ENCODE data around the gene SPOCK1.

SPOCK1 gene

DNA sequence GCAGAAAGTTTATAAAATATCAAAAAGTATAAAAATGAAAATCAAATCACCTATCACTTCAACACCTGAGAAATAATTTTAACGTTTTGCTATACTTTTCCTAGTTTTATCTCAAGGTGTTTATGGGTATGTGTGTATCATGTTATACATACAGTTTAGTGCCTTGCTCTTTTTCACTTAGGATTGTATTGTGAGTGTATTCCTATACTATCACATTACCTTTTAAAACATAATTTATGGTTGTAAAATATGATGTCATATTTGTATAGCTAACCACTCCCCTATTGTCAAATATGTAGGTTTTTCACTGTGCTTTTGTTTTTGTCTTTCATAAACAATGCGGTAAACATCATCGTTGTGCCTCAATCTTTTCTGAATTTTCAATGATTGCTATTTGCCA lies 479.9 kb downstream of the SPOCK1 start:
- Mint-ChIP-seq H3K9me3 (no peaks in the 10 kb centered on the region), H3K4me3 (no peak overlapping the region), H3K27ac (no peak overlapping the region), H3K4me1 (peaks cover 1% of the 10 kb centered on the region), H3K27me3 (ENCODE audit: low read depth) (no peaks in the 10 kb centered on the region), H3K36me3 (ENCODE audit: low read depth) (no peaks in the 10 kb centered on the region)
- no peak for TF ChIP-seq CTCF (IDR thresholded peaks at IDR 0.05; ENCODE audit: unreplicated experiment in 3 of 3)

DNA sequence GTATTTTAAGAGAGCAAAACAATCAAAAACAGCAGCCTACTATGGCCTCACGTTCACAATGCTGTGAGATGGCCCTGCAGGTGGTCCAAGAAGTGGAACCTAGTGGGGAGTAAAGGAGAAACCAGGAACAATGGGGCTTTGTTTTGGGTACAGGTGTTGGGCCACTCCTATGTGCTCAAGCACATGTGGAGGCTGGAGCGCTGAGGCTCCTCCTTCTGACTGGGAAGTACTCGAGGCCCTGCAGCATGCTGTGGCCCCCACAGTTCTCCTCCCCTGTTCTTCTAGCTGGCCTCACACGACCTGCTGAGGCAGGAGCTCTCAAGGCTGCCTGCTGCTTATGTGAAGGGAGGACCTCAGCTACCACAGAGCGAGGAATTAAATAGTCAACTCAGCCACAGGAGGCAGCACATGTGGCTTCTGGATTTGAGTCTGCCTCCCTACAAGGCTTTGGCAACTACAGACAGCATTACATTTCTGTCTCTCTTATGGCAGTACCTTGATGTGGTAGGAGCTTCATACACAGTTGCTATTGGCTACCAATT lies 482.3 kb downstream of the SPOCK1 start:
- Mint-ChIP-seq H3K27me3 (ENCODE audit: low read depth) (no peaks in the 10 kb centered on the region), H3K4me1 (peaks cover 11% of the 10 kb centered on the region), H3K4me3 (no peak overlapping the region), H3K27ac (no peak overlapping the region), H3K9me3 (no peaks in the 10 kb centered on the region), H3K36me3 (ENCODE audit: low read depth) (no peaks in the 10 kb centered on the region)
- peak in 1 of 3 experiments; percentile 11 for TF ChIP-seq CTCF (IDR thresholded peaks at IDR 0.05; ENCODE audit: unreplicated experiment in 3 of 3)

- TF ChIP-seq CTCF (IDR thresholded peaks at IDR 0.05; ENCODE audit: unreplicated experiment in 3 of 3) = no peak
- H3K9me3 Mint-ChIP-seq = no peaks in the 10 kb centered on the region
- H3K36me3 Mint-ChIP-seq (ENCODE audit: low read depth) = no peaks in the 10 kb centered on the region
- no peak overlapping the region for H3K27ac Mint-ChIP-seq
- no peaks in the 10 kb centered on the region for H3K27me3 Mint-ChIP-seq (ENCODE audit: low read depth)
- H3K4me1 Mint-ChIP-seq = peaks cover 11% of the 10 kb centered on the region
- no peak overlapping the region for H3K4me3 Mint-ChIP-seq
Observed at GRCh38 chr5:137015540-137016116, 483.5 kb downstream of the SPOCK1 start.

GRCh38 chr5:137014731-137015130 lies 484.4 kb downstream of the SPOCK1 start:
- Mint-ChIP-seq H3K9me3 (no peaks in the 10 kb centered on the region), H3K27ac (no peak overlapping the region), H3K4me3 (no peak overlapping the region), H3K36me3 (ENCODE audit: low read depth) (no peaks in the 10 kb centered on the region), H3K27me3 (ENCODE audit: low read depth) (no peaks in the 10 kb centered on the region), H3K4me1 (peaks cover 11% of the 10 kb centered on the region)
- TF ChIP-seq CTCF (IDR thresholded peaks at IDR 0.05; ENCODE audit: unreplicated experiment in 3 of 3) = no peak

GRCh38 chr5:137010226-137010625 lies 488.9 kb downstream of the SPOCK1 start:
- Mint-ChIP-seq H3K27me3 (ENCODE audit: low read depth) (no peaks in the 10 kb centered on the region), H3K9me3 (peaks cover 4% of the 10 kb centered on the region), H3K4me3 (no peak overlapping the region), H3K36me3 (ENCODE audit: low read depth) (no peaks in the 10 kb centered on the region), H3K4me1 (peaks cover 11% of the 10 kb centered on the region), H3K27ac (no peak overlapping the region)
- no peak for TF ChIP-seq CTCF (IDR thresholded peaks at IDR 0.05; ENCODE audit: unreplicated experiment in 3 of 3)

DNA sequence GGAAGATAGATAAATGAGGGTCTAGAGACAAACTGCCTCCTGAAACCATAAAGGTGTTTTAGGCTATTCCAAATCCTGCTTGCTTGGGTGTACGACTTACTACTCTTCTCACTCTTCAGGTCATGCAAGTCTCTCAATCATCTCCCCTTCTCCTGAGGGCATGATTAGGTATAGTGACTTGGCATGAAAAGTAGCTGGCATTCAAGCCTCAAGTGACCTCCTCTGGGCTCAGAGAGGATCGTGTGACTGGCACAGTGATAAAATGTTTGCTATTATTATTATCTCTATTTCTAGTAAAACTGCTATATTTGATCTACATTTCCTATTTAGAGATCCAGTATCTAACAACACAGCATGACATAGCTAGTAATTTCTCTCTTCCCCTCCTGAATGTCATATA lies 494.8 kb downstream of the SPOCK1 start:
- Mint-ChIP-seq H3K27ac (no peak overlapping the region), H3K9me3 (peaks cover 5% of the 10 kb centered on the region), H3K4me3 (no peak overlapping the region), H3K4me1 (no peaks in the 10 kb centered on the region), H3K36me3 (ENCODE audit: low read depth) (no peaks in the 10 kb centered on the region), H3K27me3 (ENCODE audit: low read depth) (no peaks in the 10 kb centered on the region)
- no peak for TF ChIP-seq CTCF (IDR thresholded peaks at IDR 0.05; ENCODE audit: unreplicated experiment in 3 of 3)
